Measurements from ENCODE around the gene PSMD6.

Gene PSMD6

DNA sequence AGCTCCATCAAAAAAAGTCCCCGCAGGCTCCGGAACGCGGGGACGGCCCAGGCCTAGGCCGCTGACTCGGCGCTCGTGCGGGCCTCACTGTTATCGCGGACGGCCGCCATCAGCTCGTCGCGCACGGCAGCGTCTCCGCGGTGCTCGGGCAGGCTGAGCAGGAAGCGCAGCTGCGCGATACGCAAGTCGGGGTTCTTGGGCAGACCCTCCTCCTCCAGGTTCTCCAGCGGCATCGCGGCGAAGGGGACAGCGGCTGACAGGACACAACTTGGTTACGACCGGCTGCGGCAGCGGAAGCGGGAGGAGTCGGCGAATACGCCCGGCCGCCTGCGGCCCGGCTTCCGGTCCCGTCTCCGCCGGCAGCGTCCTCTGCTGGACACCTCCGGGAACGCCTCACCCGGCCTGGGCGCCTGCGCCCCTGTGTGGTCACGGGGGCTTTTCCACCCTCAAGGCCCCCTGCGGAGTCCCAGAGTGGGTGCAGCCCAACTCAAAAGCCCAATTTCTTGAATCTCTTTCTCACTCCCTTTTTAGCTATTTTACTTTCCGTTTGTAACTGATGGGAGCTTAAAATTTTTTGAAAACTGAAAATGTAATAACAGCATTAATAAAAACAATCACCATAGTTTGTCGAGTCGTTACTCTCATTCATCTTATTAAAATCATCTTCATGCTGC is at the start of gene PSMD6:
Gene PSMD6 (minus strand): TSS at position 308 of the 674 bp plus-strand sequence. CDS start 75 bp downstream, at position 233.
- DNase-seq (ENCODE audit: low read depth in 2 of 3, low spot score in 2 of 3): peak; percentile 82 to 91 (median 91)

DNA sequence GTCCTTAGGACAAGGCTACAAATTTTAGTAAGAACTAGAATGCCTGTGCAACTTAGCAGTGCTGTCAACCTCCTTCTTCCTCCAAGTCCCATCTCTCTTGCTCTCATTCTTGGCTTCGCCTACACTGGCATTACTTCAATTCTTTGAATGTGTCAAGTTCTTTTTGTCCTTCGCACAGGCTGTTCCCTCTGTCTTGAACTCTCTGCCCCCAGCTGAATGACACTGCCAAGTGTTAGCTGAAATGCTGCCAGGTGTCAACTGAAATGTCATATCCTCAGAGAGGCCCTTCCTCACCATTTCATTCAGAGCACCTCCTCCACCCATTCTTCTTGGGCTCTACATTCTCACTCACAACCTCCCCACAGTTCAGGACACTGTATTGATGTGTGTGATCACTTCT is 48.8 kb upstream of the PSMD6 start:
- no peak for DNase-seq (ENCODE audit: low read depth in 2 of 3, low spot score in 2 of 3)

DNA sequence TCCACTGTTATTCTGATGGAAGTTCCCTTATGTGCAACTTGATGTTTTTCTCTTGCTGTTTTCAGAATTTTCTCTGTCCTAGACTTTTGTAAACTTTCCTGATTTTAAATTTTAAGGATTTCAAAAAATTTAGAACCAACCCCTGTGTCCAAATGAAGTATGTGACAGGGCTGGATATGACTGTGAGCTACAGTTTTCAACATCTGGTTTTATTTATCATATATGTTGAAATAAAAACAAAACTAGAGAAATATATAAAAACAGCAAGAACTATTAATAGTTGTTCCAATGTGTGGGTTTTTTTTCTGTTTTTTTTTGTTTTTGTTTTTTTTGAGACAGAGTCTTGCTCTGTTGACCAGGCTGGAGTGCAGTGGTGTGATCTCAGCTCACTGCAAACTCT is 47.4 kb upstream of the PSMD6 start:
- DNase-seq (ENCODE audit: low read depth in 2 of 3, low spot score in 2 of 3): no peak

DNA sequence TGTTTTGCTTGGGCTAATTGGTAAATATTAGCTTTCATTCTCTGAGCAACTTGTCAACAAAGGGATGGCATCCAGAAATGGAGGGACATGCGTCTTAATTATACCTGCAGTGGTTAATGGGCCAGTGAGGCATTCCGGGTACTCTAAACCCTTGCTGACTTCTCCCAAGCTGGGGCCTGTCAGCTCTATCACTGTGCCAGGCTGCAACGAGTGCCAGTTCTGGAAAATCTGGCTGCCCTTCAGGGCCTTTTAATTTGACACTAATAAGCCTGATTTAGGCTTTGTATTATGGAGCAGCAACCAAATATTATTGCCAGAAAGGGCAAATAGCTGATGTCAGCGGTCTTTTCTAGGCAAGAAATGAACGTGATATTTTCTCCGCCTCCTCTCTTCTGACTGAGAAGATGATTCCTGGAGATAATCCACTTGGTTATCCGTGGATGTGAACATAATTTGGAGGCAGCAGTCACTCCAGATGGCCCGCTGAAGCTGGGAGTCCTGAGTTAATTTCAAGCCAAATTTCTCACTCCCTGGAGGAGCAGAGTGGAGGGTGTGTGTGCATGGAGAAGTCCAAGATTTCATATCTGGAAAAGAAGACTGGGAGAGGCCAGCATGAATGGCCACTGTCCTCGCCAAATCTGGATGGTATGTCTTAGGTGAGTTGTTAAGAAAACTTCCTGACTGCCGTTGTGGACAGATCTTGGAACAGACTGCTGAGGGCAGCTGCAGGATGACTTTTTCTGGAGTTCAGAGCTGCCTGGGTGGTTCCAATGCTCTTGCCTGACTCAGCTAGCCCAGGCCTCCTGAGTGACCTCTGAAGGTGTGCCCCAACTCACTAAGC is 44.4 kb upstream of the PSMD6 start:
- no peak for DNase-seq (ENCODE audit: low read depth in 2 of 3, low spot score in 2 of 3)

DNA sequence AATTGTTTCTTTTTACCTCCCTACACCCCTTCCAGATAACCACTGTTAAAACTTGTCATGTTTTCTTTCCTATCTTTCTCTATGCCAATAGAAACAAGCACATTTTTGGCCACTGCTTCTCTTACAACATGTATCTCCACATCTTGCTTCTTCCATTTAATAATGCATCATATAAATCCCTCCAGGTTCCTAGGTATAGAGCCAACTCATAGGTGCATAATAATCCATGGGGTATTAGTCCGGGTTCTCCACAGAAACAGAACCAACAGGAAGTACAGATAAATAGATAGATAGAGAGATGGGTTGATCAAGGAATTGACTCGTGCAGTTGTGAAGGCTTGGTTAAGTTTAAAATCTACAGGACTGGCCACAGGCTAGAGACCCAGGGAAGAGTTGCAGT is 41.5 kb upstream of the PSMD6 start:
- DNase-seq (ENCODE audit: low read depth in 2 of 3, low spot score in 2 of 3): no peak

DNA sequence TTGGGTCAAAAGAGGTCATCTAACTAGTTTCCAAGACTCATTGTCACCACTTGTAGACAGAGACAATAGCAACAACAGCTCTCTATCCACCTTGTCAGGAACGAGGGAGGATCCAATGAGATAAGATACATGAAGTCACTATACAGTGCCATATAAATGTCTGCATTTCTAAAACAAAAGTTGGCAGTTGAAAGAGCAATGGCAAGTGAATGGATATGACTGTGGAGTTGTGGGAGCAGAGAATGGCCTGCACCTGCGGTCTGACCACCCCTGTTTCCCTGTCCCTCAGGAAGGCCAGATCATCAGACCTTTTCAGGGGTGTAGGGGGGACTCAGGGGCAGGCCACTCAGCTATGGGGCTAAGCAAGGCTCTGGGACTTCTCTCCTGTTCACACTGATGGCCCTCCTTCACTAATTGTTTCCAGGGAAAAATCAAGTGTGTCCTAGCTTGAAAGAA is 40.7 kb upstream of the PSMD6 start:
- no peak for DNase-seq (ENCODE audit: low read depth in 2 of 3, low spot score in 2 of 3)

DNA sequence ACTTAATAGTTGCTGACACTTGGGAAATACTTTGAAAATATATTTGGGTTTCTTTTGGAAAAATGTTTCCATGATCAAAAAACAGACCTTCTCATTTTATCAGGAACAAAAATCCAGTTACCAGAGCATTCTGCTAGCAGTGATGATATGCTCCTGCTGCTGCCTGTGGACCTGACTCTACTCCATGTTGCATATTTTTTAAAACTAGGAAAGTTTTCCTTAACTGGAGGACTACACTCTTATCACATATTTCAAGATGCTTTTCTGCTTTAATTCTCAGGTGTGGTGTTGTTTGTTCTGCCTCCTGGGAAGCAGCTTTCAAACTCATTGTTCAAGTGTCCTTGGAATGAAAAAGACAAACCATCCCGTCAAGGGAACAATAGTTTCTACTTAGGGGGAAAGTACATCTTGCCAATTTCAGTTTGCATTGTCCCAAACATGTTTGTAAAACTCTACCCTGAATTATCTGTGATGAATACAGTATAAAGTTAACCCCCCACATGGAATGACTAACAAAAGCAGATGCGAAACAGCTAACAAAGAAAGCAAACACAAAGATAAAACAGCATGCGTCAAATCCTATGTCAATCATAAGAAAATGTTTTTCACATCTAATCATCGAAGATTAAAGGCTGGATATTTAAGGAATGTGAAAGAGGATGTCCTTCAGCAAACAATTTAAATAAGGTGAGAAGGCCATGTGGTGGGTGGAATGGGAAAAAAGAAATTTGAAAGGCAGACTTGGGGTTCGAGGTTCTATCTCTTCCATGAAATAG is 40.1 kb upstream of the PSMD6 start:
- DNase-seq (ENCODE audit: low read depth in 2 of 3, low spot score in 2 of 3): no peak

DNA sequence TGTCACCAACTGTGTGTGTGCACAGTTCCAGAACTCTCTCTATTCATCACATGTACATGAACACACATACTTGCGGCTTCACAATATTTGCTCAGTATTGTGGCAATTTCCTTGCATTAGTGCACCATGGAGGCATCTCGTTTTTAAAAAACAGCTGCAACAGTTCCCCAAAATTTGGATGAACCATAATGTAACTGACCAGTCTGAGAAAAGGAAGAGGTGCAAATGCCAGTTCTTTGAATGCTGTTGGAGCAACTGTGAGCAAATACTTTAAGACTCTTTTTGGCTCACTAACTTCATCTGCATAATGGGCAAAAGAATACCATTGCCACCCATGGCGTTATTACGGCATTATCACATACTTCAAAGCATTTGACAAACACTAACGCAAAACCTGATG is 38.3 kb upstream of the PSMD6 start:
- DNase-seq (ENCODE audit: low read depth in 2 of 3, low spot score in 2 of 3): no peak

DNA sequence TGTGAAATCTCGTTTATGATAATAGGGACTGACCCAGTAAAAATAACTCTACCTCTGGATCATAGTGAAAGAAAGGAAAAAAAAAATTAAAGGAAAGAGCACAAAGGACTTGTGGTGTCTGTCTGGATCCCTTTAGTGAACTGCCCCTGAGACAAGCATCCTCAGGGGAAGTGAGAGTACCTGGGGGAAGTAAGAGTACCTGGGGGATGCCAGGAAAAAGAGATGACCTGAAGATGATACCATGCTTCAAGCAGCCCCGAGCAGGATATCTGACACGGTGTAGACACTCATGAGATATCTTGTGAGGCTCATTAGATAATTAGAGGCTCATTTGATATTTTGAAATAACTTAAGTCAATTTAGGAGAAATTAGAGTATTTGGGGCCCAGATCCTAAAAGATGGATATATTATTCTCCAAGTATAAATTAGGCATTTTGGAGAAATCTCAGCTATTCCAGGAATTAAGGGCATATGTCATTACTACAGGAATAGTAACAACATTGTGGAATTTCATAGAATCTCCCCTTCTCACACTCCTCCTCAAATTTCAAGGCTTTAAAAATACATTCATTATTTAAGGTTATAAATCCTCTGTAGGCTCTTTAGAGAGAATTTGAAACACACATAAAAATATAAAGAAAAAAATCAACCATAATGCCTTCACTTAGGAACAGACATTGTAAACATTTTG is 36.3 kb upstream of the PSMD6 start:
- no peak for DNase-seq (ENCODE audit: low read depth in 2 of 3, low spot score in 2 of 3)

DNA sequence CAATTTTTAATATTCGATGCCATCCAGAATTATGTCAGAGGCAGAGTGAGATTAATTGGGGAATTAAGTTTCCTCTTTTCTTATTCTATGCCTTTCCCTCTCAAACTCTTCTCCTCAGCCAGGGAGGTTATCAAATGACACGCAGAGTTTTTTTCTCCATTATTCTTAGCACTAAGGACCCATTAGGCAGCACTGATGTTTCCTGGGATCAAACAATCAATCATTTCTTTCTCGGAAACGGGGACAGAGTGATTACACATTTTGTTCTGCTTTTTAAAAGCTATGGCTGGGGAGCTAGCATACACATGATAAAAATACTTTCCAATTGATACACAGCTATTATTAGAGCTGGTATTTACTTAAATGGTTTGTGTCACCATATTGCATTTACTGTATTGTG is 35.3 kb upstream of the PSMD6 start:
- DNase-seq (ENCODE audit: low read depth in 2 of 3, low spot score in 2 of 3): no peak

DNA sequence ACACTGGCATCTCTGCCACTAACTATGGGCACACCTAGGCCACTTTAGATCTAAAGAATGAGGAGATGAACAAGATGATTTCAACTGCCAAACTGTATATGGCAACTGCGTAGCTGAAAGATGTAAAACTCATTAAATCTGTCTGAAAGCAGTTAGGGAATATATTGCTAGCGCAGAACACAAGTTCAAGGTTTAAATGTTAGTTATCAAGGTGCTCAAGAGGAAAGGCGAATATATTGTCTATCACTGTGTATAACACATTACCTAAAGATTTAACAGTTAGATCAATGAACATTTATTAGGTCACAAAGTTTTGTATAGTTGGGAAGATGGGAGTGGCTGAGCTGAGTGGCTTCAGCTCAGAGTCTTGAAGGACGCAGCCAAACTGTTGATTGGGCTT is 33.9 kb upstream of the PSMD6 start:
- no peak for DNase-seq (ENCODE audit: low read depth in 2 of 3, low spot score in 2 of 3)

DNA sequence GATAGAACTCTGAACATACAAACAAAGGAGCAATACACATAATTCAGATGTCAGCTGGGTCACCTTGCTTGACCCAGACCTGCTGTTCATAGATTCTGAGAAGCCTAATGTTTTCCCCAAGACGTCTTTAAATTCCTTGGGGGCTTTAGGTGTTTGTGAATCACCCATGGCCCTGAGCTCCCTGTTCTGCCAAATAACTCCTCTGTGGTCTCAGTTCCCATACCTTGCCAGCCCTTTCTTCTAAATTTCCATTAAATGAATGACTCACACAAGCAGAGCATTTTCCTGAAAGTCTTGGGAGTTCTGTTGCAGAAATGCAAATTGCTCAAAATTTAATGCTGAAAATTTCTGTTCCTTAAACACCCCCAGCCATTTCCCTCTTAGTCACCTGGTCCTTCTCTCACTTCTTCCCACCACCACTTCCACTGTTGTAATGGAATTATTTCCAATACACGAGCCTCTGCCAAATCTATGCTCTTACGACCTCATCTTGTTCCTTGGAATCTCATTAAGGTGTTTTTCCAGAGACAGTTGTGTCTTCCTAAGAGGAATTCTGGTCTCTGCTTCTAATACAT is 33.4 kb upstream of the PSMD6 start:
- DNase-seq (ENCODE audit: low read depth in 2 of 3, low spot score in 2 of 3): no peak

DNA sequence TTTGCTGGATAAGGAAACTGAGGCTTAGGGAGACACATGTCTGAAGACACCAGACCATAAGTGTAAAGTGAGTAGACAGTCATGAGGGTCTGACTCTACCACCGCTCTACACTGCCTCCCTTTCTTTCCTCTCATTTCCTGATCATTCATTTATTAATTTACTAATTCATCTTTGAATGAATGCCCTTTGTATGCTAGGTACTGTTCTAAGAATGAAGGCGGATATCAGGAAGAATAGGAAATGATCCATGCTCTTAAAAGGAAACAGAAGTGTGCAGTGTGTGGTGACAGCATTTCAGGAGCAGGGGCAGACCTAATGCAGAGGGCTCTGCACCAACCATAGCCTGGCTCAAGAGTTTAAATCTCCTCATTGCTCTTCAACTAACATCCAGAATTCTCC is 31.8 kb upstream of the PSMD6 start:
- DNase-seq (ENCODE audit: low read depth in 2 of 3, low spot score in 2 of 3): no peak

DNA sequence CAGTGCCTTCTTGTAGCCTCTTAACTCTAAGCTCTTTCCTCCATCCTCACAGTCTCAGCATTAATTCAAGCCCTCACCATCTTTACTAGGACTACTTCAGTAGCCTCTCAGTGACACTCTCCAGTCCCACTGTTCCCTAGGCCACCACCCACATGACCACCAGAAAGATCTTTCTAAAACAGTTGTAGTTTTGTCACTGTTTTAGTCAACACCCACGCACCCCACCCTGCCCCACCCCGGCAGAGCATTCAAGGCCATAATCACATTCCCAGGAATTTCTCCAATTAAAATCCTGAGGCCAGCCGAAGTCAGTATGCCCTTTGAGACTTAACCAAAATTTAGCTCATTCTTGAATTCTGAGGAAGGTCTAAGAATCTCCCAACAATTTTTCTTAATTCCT is 31.2 kb upstream of the PSMD6 start:
- no peak for DNase-seq (ENCODE audit: low read depth in 2 of 3, low spot score in 2 of 3)

DNA sequence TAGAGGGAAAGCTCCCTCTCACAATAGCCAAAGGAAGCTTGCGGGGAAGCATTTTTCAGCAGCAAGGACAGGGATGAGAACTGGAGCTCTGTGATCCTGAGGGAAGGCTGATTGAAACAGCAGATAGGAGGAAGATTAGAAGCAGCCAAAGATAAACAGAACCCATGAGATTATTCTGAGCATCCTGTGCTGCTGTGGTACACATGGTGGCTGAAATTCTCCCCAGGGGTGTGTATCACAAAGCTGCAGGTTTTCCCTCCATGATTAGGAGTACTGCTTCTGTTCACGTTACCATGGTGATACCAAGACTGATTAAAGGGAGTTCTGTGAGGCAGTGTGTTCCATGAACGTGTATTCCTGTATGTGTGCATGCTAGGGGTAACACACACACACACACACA is 30.3 kb upstream of the PSMD6 start:
- no peak for DNase-seq (ENCODE audit: low read depth in 2 of 3, low spot score in 2 of 3)

DNA sequence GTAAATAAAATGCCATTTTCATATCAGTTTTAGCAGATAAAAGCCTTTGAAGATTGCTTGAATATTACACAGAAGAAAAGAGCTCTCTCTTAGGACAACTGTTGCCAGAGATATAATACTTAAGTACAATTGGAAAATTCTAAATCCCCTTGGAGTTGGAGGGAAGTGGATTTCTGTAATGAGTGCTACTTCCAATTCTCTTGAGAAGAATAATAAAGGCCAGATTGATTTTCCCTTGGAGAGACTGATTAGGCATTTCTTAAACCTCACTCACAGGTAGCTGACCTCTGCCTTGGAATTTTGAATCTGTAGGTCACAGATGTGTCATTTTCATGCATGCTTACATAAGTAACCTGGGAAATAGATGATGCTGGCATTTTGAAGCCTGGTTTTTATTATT is 29.8 kb upstream of the PSMD6 start:
- no peak for DNase-seq (ENCODE audit: low read depth in 2 of 3, low spot score in 2 of 3)

DNA sequence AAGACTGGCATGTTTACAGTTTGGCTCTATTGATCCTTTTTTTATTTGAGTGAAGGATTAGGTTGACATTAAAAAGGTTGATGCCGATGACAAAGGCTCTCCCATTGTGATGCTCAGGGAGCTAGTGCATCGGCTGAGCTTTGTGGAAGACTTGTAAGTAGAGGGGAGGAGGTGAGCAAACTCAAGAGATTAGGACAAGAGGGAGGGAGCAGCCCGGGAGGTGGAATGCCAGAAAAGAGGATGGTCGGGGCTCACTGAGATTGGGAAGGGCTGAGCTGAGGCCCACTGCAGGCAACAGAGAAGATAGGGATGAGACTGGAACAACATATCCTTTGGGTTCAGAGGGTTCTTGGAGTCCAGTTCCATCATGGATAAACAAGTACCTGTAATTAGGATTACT is 26.5 kb upstream of the PSMD6 start:
- no peak for DNase-seq (ENCODE audit: low read depth in 2 of 3, low spot score in 2 of 3)

DNA sequence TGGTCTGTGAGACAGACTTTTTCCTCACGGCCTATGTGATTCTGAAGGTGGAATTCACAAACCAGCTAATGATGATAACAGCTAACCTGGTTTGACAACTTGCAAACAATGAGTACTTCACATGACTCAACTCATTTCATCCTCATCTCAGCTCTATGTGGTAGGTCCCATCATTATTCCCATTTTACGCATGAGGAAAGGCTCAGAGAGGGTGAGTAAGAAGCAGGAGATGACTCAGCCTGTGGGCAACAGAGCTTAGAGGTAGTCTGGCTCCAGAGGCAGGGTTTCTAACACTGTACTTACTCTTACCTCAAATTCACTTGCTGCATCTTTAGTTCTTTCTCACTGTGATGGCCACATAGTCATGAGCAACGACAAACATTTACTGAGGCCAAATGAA is 25.8 kb upstream of the PSMD6 start:
- no peak for DNase-seq (ENCODE audit: low read depth in 2 of 3, low spot score in 2 of 3)

DNA sequence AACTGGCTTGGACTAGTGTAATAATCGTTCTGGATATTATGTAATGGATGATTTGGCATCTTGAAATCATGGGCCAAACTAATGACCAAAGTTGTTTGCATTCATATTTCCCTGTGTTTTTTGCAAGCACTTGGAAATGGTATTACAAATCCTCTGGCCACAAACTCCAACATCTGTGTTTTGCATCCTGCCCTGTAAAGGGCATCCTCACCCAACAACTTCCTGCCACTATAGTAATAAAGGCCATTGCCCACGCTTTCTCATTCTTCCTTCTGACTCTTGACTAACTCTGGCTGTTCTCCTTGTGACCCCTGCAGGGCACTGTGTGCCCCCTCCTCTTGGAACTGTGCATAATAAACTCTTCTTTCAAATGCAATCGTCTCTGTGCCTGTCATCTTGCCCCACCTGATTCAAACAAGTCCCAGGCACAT is 25.4 kb upstream of the PSMD6 start:
- DNase-seq (ENCODE audit: low read depth in 2 of 3, low spot score in 2 of 3): no peak

DNA sequence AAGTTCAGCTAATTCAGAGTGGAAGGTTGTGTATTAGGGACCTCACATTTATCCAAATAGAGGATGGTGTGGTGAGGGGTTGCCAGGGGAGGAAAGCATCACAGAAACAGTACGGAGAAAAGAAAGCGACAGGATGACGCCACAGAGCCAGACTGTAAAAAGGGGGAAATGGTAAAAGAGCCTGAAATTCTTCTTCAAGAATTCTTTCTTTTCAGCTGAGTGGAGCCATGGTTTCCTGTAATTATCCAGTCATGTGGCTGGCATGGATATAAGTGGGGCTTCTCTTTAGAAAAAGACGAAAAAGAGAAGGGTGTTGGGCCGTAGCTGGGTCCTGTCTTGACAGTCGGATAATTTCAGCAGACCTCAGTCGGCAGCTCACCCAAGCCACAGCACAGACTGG is 24.5 kb upstream of the PSMD6 start:
- no peak for DNase-seq (ENCODE audit: low read depth in 2 of 3, low spot score in 2 of 3)
